Heart right ventricle (tissue), 16 donors: ENCODE results near the gene PEX13. TPM values are rescaled to one million over a fixed set of nuclear protein-coding genes. Genes with fewer than 3 reads are reported as not detected.
A peak's percentile ranks its signal among the peaks of the same experiment; 100 is the strongest.

ENCODE experiments used
- ATAC-seq, 8 donors: fragments of 200-7000 bp; cut with Tn5 transposase; one replicate each; pipeline ENCODE4 v1.9.1; 2020; ENCODE audit warnings: mild to moderate bottlenecking in 8 of 8, moderate library complexity in 8 of 8, moderate number of reproducible peaks in 1 of 8
- DNase-seq, 2 donors: peaks; one replicate each; pipeline ENCODE4 v3.0.0-alpha.2; 2020
- H3K27ac ChIP-seq, 10 donors: fragments of 200-600 bp; sonication (generic) in 2 of 10; one replicate each; pipeline versions ENCODE4 v1.5.0 to v1.8.0; 2020 to 2022; ENCODE audit warnings: mild to moderate bottlenecking in 3 of 10
- H3K27me3 ChIP-seq, 7 donors: fragments of 200-600 bp; one replicate each; pipeline ENCODE4 v1.8.0; 2021 to 2022; ENCODE audit warnings: mild to moderate bottlenecking in 2 of 7
- H3K36me3 ChIP-seq, 9 donors: fragments of 200-600 bp; sonication (generic) in 1 of 9; one replicate each; pipeline versions ENCODE4 v1.5.0 to v1.8.0; 2020 to 2022; ENCODE audit warnings: mild to moderate bottlenecking in 2 of 9
- H3K4me1 ChIP-seq, 9 donors: fragments of 200-600 bp; sonication (generic) in 1 of 9; one replicate each; pipeline versions ENCODE4 v1.5.0 to v1.8.0; 2020 to 2022; ENCODE audit warnings: mild to moderate bottlenecking in 4 of 9
- H3K4me3 ChIP-seq, 10 donors: fragments of 200-600 bp; sonication (generic) in 2 of 10; one replicate each; pipeline versions ENCODE4 v1.5.0 to v1.8.0; 2020 to 2022; ENCODE audit warnings: mild to moderate bottlenecking in 7 of 10, moderate library complexity in 2 of 10
- H3K9me3 ChIP-seq, 11 donors: fragments of 200-600 bp in 10 of 11; sonication (generic) in 2 of 11; one replicate each; pipeline versions ENCODE4 v1.5.0 to v1.8.0; 2013 to 2022; ENCODE audit warnings: mild to moderate bottlenecking in 2 of 11, control low read depth in 1 of 11, moderate library complexity in 1 of 11
- WGBS, 2 donors: extraction: QIAGEN DNeasy Blood & Tissue Kit; methylation state at CpG; one replicate each; pipeline ENCODE4 v1.1.7; 2013; ENCODE audit warnings: inconsistent platforms in 1 of 2; 5-methylcytosine and 5-hydroxymethylcytosine counted together
- intact Hi-C, 10 donors: fragments of 100-400 bp; cut with DNase I; formaldehyde crosslinking; loops; one replicate each; pipeline versions ENCODE4 v1.11.1 to v1.14.2; 2022
- polyA plus RNA-seq, 2 donors: library from polyadenylated mRNA; stranded (reverse); fragments of 200-250 nt; gene quantifications; one replicate each; pipeline ENCODE4 v1.2.3, GENCODE V29; 2013
- total RNA-seq, 10 donors: library from RNA; stranded (reverse); fragmentation: NEBNext Ultra II Directional in 3 of 10; extraction: Animal tissue kit (Norgen Biotek cat#: 25700) in 3 of 10; gene quantifications; one replicate each; pipeline versions ENCODE4 v1.2.1 to v1.2.4, GENCODE V29; 2021 to 2023
- TF ChIP-seq, protein P1 (sequence below), 9 donors: fragments of 200-600 bp; sonication (generic) in 2 of 9; IDR thresholded peaks; one replicate each; pipeline versions ENCODE4 v1.5.0 to v1.8.0; 2021 to 2022; ENCODE audit warnings: antibody characterized with exemption in 9 of 9, mild to moderate bottlenecking in 5 of 9, moderate library complexity in 1 of 9
- donor health status: Arrhythmogenic right ventricular cardiomyopathy.
- donor health status: ischemic (EF 13 %, LVEDD 7.1; RV severe dilation, severe dysfunction).
- donor health status: healthy with polysubstance abuse.
- donor health status: DM: no; HTN: yes; CAD: no.
- donor health status: DM: no; HTN: no; CAD: no.
- donor health status: ischemic (EF 25% LVEDD 6.9; RV normal size, moderate dysfunction).
- donor health status: ischemic (EF 25% LVEDD 5.7; RV mildly dilated, moderate dysfunction).
- donor health status: healthy.
- donor health status: DM: yes; HTN: yes; CAD: no.
- donor health status: Ischemic cardiomyopathy.
- donor health status: ischemic (EF 35%, LVEDD 5.7; RV mildly dilated, moderate dysfunction).
- donor health status: nonischemic (EF 11% LVEDD 7.7; RV severe dilation, severe dysfunction).
- donor health status: DM: yes; HTN: yes; CAD: no.
- donor health status: PGD.
- donor health status: ischemic (EF 29% LVEDD 5.4; RV normal size, mild dysfunction).
- donor health status: nonischemic (EF 23%, LVEDD 6.1; RV moderate dilation, normal function).

Gene PEX13
- total and polyA plus RNA-seq, 12 donors, result 11.9 to 27.8 (median 23.9) TPM

DNA sequence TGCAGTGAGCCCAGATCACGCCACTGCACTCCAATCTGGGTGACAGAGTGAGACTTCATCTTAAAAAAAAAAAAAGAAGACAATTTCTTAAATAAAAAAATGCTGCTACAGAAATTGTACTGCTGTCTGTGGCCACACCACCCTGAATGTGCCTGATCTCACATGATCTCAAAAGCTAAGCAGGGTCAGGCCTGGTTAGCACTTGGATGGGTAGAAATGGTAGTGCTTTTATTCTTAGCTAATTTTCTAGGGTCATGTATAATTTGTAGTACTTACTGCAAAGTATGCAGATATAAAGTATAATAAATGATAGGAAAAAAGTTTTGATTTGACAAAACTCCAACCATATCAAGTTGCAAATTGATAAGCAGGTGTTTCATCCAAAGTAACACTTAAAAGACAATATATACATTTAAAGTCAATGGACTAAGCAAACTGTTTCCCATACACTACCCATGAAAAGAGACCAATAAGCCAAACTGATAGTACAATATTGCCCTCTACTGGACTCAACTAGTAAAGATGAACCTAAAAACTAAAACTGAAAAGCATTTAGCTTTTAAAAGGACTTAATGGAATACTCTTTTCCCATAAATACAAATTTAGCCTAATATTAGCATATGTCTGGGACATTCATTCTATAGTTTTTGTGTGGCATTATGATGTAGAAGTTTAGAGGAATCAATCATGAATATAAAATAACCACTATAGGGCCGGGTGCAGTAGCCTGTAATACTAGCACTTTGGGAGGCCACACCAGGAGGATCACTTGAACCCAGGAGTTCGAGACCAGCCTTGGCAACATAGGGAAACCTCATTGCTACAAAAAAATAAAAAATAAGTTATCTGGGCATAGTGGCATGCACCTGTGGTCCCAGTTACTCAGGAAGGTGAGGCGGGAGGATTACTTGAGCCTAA, 18.6 kb upstream of the PEX13 start:
- ATAC-seq, result peak in 1 of 8 donors; percentile 56

DNA sequence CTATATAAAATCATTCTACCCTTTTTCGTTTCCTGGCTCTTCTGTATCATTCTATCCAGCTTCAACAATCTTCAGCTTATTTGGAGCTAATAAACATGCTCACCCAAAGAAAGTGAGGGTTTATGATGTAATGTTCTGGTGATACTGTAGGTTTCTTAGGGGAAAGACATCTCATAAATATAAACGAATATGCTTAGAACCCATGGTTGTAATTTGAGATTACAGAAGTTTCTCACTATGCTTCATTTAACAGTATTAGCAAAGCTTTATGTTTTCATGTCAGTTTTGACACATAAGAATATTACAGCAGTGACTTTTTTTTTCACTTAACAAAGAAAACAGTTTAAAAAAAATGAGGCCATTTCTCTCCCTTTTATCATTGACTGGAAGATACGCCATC, 11.8 kb upstream of the PEX13 start:
- intact Hi-C loops, result loop anchor here in 1 of 10 donors (10.0 kb wide), 1 partner anchor 211 kb away; no protein-coding TSS in a partner anchor
- H3K27ac ChIP-seq, result no peak overlapping the region
- no peak overlapping the region for H3K4me3 ChIP-seq
- H3K9me3 ChIP-seq, result no peaks in the 10 kb centered on the region
- H3K4me1 ChIP-seq, result peaks cover 0 to 2% (median 0%) of the 10 kb centered on the region in 9 donors
- no peaks in the 10 kb centered on the region for H3K27me3 ChIP-seq
- WGBS, 2 donors, result 89 to 90% methylated on average over 3 of the region's 3 CpGs
- H3K36me3 ChIP-seq, result peaks cover 0 to 38% (median 0%) of the 10 kb centered on the region in 9 donors
- DNase-seq (no peak), ATAC-seq (no peak)
- TF ChIP-seq, protein P1, sequence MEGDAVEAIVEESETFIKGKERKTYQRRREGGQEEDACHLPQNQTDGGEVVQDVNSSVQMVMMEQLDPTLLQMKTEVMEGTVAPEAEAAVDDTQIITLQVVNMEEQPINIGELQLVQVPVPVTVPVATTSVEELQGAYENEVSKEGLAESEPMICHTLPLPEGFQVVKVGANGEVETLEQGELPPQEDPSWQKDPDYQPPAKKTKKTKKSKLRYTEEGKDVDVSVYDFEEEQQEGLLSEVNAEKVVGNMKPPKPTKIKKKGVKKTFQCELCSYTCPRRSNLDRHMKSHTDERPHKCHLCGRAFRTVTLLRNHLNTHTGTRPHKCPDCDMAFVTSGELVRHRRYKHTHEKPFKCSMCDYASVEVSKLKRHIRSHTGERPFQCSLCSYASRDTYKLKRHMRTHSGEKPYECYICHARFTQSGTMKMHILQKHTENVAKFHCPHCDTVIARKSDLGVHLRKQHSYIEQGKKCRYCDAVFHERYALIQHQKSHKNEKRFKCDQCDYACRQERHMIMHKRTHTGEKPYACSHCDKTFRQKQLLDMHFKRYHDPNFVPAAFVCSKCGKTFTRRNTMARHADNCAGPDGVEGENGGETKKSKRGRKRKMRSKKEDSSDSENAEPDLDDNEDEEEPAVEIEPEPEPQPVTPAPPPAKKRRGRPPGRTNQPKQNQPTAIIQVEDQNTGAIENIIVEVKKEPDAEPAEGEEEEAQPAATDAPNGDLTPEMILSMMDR (IDR thresholded peaks at IDR 0.05), result no peak

More for the DNA sequence above, 18.6 kb upstream of the PEX13 start:
- Histone ChIP-seq H3K4me3 (no peak overlapping the region), H3K27ac (no peak overlapping the region), H3K4me1 (peaks cover 0 to 11% (median 0%) of the 10 kb centered on the region in 9 donors), H3K27me3 (no peaks in the 10 kb centered on the region), H3K9me3 (no peaks in the 10 kb centered on the region), H3K36me3 (peaks cover 0 to 7% (median 0%) of the 10 kb centered on the region in 9 donors)
- TF ChIP-seq, protein P1 (IDR thresholded peaks at IDR 0.05), result peak in 8 of 9 donors; percentile 40 to 79 (median 70)
- WGBS, 2 donors, result 83 to 85% methylated on average over 4 of the region's 4 CpGs
- DNase-seq, result no peak
- intact Hi-C loops, result loop anchor here in 9 of 10 donors (1.0 to 10.0 kb wide), 11 partner anchors 114 to 292 kb away; partner anchors contain the start of gene REL (in 1 of the 9)

GRCh38 chr2:61006486-61007105, 10.9 kb upstream of the PEX13 start:
- no peak for ATAC-seq
- H3K4me3 ChIP-seq, result no peak overlapping the region
- intact Hi-C loops, result loop anchor here in 1 of 10 donors (10.0 kb wide), 1 partner anchor 212 kb away; no protein-coding TSS in a partner anchor

GRCh38 chr2:61009355-61009754, 8.2 kb upstream of the PEX13 start:
- intact Hi-C loops, result loop anchor here in 1 of 10 donors (10.0 kb wide), 1 partner anchor 215 kb away; no protein-coding TSS in a partner anchor

More at GRCh38 chr2:61006486-61007105, 10.9 kb upstream of the PEX13 start:
- H3K4me1 ChIP-seq, result peaks cover 0 to 4% (median 0%) of the 10 kb centered on the region in 9 donors
- DNase-seq, result no peak
- H3K9me3 ChIP-seq, result no peaks in the 10 kb centered on the region
- no peaks in the 10 kb centered on the region for H3K27me3 ChIP-seq
- TF ChIP-seq, protein P1 (IDR thresholded peaks at IDR 0.05), result no peak
- H3K27ac ChIP-seq, result no peak overlapping the region
- H3K36me3 ChIP-seq, result peaks cover 0 to 45% (median 0%) of the 10 kb centered on the region in 9 donors

More at GRCh38 chr2:61009355-61009754, 8.2 kb upstream of the PEX13 start:
- no peaks in the 10 kb centered on the region for H3K27me3 ChIP-seq
- TF ChIP-seq, protein P1 (IDR thresholded peaks at IDR 0.05), result no peak
- H3K36me3 ChIP-seq, result peaks cover 0 to 45% (median 0%) of the 10 kb centered on the region in 9 donors
- H3K4me1 ChIP-seq, result peaks cover 0 to 13% (median 0%) of the 10 kb centered on the region in 9 donors
- no peak for DNase-seq
- no peak overlapping the region for H3K27ac ChIP-seq
- no peak overlapping the region for H3K4me3 ChIP-seq
- ATAC-seq, result no peak
- H3K9me3 ChIP-seq, result no peaks in the 10 kb centered on the region
